NCI-H1436 (cell line): ENCODE measurements around the gene NEAT1.
"Not testable (repeated sequence)": the region's sequence is repeated elsewhere in the genome, so short reads cannot be mapped to it uniquely, and the experiment has no call there.

Experiments
- DNase-seq: peaks from one replicate; lab custom pipeline; 2025; lab: John Stamatoyannopoulos, UW

Gene NEAT1

DNA sequence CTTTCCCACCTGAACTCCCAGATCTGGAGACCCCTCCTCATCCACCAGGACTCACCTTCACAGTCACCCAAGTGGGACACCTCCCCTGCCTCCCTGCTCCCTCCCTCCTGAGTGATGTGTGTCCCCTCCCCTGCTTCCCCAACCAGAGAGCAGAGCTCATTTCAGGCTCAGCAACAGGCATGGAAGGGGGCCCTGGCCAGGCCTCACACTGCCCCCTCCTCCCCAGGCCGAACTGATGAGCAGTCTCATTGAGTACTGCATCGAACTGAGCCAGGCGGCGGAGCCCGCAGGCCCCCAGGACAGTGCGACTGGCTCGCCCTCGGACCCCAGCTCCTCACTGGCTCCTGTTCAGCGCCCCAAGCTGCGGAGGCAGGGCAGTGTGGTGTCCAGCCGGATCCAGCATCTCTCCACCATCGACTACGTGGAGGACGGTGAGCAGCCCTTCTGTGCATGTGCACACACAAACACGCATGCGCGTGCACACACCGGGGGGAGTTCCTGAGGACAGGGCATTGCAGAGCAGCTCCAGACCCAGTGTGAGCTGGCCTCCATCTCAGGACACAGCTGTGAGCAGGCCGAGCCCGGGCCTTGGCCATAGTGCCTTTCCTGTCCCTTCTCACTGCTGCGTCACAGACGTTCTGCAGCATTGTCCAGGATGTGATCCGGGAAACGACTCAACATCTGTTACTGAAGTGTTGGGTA is 17.8 kb upstream of the NEAT1 start:
- DNase-seq: no peak

DNA sequence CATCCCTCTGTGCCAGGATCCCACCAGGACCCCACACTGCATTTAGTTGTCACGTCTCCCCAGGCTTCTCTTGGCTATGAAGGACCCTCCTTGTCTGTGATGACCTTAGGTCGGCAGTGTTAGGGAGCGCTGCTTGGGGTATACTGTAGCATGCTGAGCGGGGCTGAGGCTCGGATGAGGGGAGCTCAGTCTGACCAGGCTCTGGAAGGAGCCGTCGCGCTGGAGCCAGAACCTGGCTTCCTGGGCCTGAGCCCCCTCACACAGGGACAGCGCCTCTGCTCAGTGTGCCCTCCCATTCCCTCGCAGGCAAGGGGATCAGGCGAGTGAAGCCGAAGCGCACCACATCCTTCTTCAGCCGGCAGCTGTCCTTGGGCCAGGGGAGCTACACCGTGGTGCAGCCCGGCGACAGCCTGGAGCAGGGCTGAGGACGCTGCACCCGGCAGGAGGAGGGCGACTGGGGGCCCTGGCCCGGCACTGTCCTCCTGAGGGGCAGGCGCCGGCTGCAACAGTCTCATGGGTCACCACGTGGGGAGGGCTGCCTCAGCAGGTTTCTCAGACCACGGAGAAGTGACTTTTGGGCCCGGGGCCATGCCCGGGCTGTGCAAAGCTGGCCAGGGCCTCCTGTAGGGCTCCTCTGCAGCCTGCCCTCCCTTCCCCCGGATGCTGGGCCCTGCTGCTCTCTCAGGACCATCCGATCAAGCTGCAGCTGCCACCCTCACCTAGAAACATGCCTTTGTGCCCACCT is 11.5 kb upstream of the NEAT1 start:
- DNase-seq: no peak

DNA sequence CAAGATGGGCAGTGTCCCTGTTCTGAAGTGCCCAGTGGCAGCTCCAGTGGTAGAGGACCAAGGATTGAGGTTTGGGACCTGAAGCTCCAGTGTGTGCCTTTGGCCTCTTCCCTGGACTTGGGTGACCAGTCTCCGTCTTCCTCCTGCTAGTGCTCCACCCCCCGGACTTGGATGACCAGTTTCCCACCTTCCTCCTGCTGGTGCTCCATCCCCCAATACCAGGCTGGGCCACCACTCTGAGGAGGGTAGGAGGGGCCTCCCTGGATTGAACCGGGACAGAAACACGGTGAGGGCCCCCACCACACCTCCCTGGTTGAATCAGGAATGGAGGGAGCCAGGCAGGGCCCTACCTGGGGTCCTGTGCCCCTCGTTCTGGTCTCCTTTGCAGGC is 10.9 kb upstream of the NEAT1 start:
- no peak for DNase-seq

DNA sequence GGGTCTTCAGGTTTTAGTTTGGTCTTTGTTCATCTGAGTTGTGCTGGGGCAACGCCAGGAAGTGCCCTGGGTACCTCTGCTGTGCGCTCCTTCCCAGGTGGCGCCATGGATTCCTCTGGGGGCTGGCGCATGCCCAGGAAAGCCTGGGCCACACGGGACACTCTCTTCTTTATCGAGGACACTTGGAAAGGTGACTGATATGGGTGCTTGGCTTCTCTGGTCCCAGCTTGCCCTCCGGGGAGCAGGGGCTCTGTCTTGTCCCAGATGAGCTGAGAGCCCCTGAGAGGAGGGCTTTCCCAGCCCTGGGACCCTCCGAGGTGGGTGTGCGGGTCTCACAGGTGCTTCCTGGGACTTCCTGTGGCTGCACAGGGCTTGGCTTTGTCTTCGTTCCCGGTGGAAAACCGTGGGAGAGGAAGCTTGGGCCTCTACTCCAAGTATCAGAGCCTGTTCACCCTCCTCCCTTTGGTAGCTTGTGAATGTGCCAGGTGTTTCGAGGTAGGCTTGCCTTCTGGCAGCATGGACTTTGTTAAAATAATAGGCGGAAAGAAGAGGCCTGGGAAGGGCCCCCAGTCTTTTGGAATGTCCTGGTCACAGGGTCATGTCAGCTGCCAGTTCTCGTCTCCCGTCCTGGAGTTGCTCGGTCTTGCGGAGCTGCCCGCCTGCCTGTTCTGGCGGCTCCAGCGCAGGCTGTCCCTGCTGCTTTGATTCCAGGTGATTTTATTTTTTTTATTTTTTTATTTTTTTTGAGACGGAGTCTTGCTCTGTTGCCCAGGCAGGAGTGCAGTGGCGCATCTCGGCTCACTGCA is 10.1 kb upstream of the NEAT1 start:
- no peak for DNase-seq

DNA sequence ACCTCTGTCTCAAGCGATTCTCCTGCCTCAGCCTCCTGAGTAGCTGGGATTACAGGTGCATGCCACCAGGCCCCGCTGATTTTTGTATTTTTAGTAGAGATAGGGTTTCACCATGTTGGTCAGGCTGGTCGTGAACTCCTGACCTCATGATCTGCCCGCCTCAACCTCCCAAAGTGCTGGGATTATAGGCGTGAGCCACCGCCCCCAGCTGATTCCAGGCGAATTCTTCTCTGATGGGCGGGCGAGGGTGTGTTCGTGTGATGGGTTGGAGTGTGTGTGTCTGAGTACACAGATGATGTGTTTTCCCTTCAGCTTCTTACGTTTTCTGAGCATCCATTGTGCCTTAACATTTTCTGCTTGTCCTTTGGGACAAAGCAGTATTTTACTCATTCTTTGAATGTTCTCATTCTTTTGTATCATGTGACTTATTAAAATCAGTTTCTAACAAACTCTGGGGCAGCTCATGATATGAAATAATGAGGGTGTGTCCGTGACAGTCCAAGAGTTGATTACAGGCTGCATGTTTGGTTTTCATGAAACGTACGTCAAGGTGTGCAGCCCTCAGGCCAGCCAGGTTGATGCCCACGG is 9.4 kb upstream of the NEAT1 start:
- DNase-seq: not testable (repeated sequence)

DNA sequence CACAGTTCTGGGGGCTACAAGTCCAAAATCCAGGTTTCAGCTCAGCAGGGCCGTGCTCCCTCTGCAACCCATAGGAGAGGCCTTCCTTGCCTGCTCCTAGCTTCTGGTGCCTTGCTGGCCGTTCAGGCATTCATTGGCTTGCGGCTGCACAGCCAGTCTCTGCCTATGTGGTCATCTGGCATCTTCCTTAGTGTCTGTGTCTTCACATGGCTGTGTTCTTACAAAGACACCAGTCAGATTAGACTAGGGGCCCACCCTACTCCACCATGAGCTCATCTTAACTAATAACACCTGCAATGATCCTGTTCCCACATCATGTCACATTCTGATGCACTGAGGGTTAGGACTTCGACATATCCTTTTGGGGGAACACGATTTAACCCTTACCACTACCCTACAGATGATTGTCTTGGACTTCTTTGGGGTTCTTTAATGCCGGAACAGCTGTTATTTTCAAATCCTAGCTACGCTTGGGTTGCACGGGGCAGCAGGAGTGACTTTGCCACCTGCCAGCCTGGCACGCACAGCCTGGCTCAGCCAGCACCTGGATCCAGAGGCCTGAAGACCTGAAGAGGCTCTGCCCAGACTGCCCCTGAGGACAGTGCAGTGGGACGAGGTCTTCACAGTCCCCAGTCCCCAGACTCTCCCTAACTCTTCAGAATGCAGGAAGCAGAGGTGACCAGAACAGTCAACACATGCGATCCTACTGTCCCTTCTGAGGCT is 7.7 kb upstream of the NEAT1 start:
- DNase-seq: no peak

DNA sequence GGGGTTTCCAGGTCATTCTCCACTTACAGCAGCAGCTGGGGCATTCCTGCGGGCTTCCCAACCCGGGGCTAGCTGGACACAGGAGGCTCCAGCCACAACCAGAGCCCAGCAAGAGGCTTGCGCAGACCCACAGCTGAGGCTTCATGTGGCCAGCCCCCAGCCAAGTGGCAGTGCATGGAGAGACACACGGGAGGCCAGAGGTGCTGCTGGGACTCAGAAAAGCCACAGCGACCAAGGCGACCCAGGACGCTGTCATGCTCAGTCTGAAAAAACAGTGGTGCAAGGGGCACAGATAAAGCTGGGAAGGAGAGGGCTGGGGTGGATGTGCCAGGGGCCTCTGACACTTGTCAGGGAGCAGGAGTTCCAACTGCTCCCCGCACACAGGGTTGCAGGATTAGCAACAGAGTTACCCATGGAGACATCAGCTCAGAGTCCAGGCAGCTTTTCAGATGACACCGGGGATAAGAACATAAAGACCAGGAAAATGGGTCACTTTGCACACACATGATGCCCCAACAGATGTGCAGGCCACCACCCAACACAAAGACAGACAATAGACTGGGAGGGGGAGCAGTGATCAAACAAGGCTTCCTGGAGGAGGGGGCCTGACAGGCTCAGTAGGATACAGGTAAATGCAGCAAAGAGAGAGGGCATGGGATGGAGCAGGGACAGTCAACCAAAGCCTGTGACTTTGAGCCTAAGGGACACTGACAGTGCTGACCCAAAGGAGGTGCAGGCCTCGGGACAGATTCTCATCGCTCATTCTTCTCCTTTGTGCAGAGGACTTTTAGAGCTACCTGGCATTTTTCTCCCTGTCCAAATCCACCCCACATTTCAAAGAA is 6.9 kb upstream of the NEAT1 start:
- no peak for DNase-seq

DNA sequence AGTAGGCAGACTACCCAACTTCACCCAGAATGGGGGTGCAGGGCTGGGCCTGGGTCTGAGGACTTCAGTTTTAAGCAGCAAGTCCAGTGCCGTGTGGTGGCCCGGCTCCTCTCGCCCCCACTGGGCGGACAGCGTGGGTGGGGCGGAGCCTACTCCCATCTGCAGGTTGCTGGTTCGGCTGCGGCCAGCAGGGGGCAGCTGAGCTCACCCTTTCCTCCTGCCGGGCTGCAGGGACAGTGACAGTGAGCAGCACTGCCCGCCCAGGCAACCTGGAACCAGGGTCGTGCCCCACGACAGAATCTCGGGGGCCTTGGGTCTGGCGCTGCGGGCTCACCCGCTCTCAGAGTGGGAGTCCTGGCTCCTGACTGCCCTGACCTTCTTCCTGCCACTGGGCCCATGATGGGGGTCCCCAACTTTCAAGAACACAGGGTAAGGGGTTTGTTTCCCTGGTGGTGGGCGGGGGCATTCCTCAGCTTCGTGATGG is 6.2 kb upstream of the NEAT1 start:
- peak; percentile 83 for DNase-seq

DNA sequence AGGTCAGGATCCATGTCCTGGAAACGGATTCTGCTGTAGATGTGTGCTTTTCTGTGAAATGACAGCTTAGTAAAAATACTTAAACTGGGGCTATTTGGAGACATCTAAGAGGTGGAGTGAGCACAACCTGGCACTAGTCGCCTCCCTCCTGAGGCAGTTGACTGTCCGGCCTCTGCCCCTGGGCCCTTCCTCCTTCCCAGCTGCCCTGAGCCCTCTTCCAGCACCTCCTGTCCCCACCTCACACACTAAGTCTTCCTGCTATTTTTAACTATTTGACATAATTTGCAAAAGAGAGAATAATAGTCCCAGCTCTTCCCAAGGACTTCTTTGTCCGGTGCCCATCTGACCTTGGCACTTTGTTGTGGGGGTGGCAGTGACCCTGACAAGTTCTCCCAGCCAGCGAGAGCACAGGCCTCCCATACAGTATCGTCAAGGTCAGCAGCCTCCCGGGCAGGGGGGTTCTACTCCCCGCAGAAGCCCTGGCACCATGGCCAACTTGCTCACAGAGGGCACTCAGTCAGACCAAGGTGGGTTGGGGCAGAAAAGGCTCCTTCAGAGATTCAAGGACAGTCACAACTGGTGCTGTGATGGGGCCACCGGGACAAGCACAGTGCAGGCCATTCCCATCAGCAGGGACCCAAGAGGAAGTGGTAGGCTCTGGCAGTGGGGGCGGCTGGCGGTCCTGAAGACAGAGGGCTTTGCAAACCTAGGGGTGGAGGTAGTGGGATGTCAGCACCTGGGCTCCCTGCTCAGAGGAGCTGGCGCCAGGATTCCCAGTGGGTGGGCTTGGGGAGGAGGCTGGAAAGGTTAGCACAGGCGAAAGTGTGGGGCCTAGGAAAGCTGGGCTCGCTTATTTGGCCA is 5.5 kb upstream of the NEAT1 start:
- DNase-seq: no peak

DNA sequence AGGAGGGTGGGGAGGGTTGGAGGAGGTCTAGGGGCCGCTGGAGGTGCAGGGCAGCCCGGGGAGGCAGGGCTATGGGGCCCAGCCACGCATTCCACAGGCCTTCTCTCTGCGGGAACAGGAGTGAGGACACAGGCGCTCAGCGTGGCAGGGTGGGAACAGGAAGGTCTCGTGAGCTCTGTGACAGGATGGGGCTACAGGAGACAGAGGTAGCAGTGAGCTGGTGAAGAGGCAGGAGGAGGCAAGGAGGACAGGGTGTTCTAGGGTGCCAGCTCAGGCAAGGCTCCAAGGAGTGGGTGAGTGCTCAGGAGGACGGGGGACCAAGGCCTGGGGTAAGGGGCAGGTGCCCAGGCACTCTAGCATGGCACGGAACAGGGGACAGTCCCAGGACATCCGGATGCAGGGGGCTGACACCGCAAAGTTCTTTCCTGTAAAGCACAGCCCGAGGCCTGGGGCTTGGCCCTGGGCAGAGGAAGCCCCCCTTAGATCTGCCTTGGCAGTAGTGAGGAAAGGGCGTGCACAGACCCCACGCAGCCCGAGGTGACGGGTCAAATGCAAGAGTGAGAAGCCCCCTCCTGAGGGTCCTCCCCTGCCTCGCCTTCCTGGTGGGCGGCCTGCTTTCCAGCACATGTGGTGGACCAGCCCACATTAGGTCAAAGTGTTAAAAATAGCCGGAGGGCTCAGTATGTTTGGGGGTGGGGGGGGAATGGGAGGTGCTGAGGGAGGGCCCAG is 4.7 kb upstream of the NEAT1 start:
- DNase-seq: no peak

DNA sequence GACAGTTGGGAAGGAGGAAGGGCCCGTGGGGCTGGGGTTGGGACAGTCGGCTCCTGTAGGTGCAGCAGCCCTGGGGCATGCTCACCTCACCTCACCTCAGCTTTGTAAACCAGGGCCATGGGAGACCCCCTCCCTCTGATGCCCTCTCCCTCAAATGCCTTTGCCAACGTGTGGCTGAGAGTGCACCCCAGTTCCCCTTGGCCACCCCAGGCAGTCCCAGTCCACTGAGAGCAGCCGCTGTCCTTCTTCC is 4.2 kb upstream of the NEAT1 start:
- DNase-seq: no peak

DNA sequence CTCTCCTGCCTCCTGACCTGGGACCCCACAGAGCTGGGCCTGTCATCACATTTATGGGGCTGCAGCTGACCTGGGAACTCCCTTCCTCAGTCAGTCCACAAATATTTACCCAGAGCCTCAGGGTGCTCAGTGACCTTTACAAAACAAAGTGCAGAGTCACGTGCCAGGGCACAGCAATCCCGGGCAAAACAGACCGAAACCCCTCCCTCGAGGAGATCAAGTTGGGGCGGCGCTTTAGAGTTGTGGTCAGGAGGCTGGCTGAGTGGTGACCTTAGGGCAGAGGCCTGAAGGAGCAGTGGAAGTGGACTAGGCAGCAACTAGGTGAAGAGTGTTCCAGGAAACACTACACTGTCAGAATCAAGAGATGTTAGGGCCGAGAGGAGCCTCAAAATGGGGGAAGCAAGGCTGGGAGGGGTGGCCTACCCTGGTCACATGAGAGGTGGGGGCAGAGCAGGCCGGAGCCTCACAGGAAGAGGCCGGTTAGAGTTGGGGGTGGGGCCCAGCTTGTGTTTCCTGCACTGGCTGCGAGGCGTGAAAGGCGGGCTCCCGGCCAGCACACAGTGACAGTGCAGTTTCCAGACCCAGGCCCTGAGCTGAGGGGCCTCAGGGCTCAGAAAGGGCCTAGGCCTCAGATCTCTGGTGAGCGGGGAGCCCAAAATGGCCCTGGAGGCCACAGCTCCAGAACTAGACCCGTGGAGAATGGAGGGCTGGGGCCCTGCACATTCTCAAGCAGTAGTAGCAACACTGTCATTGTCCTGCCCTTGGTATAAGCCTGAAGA is 3.7 kb upstream of the NEAT1 start:
- DNase-seq: peak; percentile 90

DNA sequence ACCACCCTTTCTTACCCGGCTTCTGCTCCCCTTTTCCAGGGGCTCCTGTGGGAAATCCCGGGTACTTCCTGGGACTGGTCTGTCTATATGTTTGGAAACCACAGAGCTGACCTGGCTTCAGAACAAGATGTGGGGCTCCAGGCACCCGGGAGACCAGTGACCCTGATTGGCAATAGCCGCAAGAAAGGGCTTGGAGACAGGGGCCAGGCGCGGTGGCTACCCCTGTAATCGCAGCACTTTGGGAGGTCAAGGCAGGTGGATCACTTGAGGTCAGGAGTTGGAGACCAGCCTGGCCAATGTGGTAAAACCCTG is 3.2 kb upstream of the NEAT1 start:
- no peak for DNase-seq

DNA sequence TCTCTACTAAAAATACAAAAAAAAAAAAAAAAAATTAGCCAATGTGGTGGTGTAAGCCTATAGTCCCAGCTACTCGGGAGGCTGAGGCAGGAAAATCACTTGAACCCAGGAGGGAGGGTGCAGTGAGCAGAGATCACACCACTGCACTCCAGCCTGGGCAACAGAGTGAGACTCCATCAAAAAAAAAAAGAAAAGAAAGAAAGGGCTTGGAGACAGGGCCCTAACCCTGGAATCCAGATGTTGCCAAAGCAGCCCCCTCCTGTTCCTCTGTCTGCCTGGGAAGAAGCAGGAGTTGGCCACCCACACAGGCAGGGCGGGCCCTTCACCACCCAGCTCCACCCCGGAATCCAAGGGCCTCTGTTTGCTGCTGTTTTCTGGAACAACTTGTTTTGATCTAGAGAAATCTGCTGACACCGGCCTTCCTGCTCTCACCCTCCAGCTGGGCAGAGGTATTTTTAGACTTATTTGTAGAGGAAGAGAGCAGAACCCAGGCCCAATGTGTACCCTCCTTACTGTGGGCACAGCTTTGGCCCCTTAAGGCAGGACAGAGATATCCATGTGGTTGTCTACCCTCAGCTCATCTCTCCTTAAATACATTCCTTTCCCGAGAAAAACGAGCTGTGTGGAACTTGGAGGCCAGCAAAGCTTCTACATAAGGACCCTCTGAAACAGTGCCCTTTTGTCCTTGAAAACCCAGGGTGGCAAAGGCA is 2.7 kb upstream of the NEAT1 start:
- peak; percentile 31 for DNase-seq

DNA sequence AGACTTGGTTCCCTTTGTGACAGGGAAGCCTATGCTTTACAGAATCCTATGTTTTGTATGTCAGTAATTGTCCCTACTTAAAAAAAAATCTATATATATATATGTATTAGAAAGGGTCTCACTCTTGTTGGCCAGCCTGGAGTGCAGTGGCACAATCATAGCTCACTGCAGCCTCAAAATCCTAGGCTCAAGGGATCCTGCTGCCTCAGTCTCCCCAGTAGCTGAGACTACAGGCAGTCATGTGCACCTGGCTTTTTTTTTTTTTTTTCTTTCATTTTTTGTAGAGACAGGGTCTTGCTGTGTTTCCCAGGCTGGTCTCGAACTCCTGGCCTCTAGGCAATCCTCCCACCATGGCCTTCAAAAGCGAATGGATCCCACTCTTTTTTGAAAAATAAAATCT is 2.1 kb upstream of the NEAT1 start:
- no peak for DNase-seq

DNA sequence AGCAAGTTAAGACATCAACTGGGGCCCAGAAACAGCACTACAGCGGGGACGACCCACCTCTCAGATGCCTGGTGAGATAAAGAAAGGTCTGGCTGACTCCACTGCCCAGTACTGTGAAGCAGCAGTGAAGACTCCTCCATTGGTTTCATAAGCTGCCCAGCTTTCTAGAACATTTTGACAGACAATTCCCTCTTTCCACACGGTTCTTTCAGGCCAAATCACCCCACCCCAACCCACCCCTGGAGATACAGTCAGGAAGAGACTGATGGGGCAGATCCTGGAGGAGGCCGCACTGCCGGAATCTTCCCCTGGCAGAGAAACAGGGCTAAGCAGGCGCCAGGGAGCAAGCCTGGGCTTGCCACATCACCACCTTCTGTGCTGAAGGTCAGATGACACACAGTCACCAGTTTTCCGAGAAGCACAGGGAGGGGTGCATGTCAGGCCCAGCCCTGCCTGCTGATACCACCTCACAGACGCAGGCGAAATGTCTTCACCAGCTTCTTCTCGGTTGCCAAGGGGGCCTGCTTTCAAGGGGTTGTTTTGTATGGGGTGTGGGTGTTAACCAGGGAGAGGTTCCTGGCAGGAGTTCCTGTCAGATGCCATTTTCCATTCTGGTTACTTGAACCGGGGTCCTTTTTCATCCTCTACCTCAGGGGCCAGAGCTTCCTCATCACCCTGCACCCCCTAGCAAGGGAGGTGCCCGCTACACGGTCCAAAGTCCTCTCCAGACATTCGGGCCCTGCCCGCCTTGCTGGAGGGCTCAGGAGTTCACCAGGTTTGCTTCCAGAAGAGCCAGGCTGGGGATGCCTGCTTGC is 1.4 kb upstream of the NEAT1 start:
- peak; percentile 84 for DNase-seq
